Heart right ventricle (tissue), 16 donors: ENCODE measurements around the gene HSD11B2. TPM values are rescaled to one million over a fixed set of nuclear protein-coding genes. Genes with fewer than 3 reads are reported as not detected.

Experiments
- ATAC-seq, 8 donors: fragments of 200-7000 bp; cut with Tn5 transposase; one replicate each; pipeline ENCODE4 v1.9.1; 2020; ENCODE audit warnings: mild to moderate bottlenecking in 8 of 8, moderate library complexity in 8 of 8, moderate number of reproducible peaks in 1 of 8
- DNase-seq, 2 donors: peaks; one replicate each; pipeline ENCODE4 v3.0.0-alpha.2; 2020
- H3K27ac ChIP-seq, 10 donors: fragments of 200-600 bp; sonication (generic) in 2 of 10; one replicate each; pipeline versions ENCODE4 v1.5.0 to v1.8.0; 2020 to 2022; ENCODE audit warnings: mild to moderate bottlenecking in 3 of 10
- H3K27me3 ChIP-seq, 7 donors: fragments of 200-600 bp; one replicate each; pipeline ENCODE4 v1.8.0; 2021 to 2022; ENCODE audit warnings: mild to moderate bottlenecking in 2 of 7
- H3K36me3 ChIP-seq, 9 donors: fragments of 200-600 bp; sonication (generic) in 1 of 9; one replicate each; pipeline versions ENCODE4 v1.5.0 to v1.8.0; 2020 to 2022; ENCODE audit warnings: mild to moderate bottlenecking in 2 of 9
- H3K4me1 ChIP-seq, 9 donors: fragments of 200-600 bp; sonication (generic) in 1 of 9; one replicate each; pipeline versions ENCODE4 v1.5.0 to v1.8.0; 2020 to 2022; ENCODE audit warnings: mild to moderate bottlenecking in 4 of 9
- H3K4me3 ChIP-seq, 10 donors: fragments of 200-600 bp; sonication (generic) in 2 of 10; one replicate each; pipeline versions ENCODE4 v1.5.0 to v1.8.0; 2020 to 2022; ENCODE audit warnings: mild to moderate bottlenecking in 7 of 10, moderate library complexity in 2 of 10
- H3K9me3 ChIP-seq, 11 donors: fragments of 200-600 bp in 10 of 11; sonication (generic) in 2 of 11; one replicate each; pipeline versions ENCODE4 v1.5.0 to v1.8.0; 2013 to 2022; ENCODE audit warnings: mild to moderate bottlenecking in 2 of 11, control low read depth in 1 of 11, moderate library complexity in 1 of 11
- CTCF ChIP-seq, 9 donors: fragments of 200-600 bp; sonication (generic) in 2 of 9; IDR thresholded peaks; one replicate each; pipeline versions ENCODE4 v1.5.0 to v1.8.0; 2021 to 2022; ENCODE audit warnings: antibody characterized with exemption in 9 of 9, mild to moderate bottlenecking in 5 of 9, moderate library complexity in 1 of 9
- WGBS, 2 donors: extraction: QIAGEN DNeasy Blood & Tissue Kit; methylation state at CpG; one replicate each; pipeline ENCODE4 v1.1.7; 2013; ENCODE audit warnings: inconsistent platforms in 1 of 2; 5-methylcytosine and 5-hydroxymethylcytosine counted together
- intact Hi-C, 10 donors: fragments of 100-400 bp; cut with DNase I; formaldehyde crosslinking; loops; one replicate each; pipeline versions ENCODE4 v1.11.1 to v1.14.2; 2022
- polyA plus RNA-seq, 2 donors: library from polyadenylated mRNA; stranded (reverse); fragments of 200-250 nt; gene quantifications; one replicate each; pipeline ENCODE4 v1.2.3, GENCODE V29; 2013
- total RNA-seq, 10 donors: library from RNA; stranded (reverse); fragmentation: NEBNext Ultra II Directional in 3 of 10; extraction: Animal tissue kit (Norgen Biotek cat#: 25700) in 3 of 10; gene quantifications; one replicate each; pipeline versions ENCODE4 v1.2.1 to v1.2.4, GENCODE V29; 2021 to 2023
- donor health status: Arrhythmogenic right ventricular cardiomyopathy.
- donor health status: ischemic (EF 13 %, LVEDD 7.1; RV severe dilation, severe dysfunction).
- donor health status: healthy with polysubstance abuse.
- donor health status: DM: no; HTN: yes; CAD: no.
- donor health status: DM: no; HTN: no; CAD: no.
- donor health status: ischemic (EF 25% LVEDD 6.9; RV normal size, moderate dysfunction).
- donor health status: ischemic (EF 25% LVEDD 5.7; RV mildly dilated, moderate dysfunction).
- donor health status: healthy.
- donor health status: DM: yes; HTN: yes; CAD: no.
- donor health status: Ischemic cardiomyopathy.
- donor health status: ischemic (EF 35%, LVEDD 5.7; RV mildly dilated, moderate dysfunction).
- donor health status: nonischemic (EF 11% LVEDD 7.7; RV severe dilation, severe dysfunction).
- donor health status: DM: yes; HTN: yes; CAD: no.
- donor health status: PGD.
- donor health status: ischemic (EF 29% LVEDD 5.4; RV normal size, mild dysfunction).
- donor health status: nonischemic (EF 23%, LVEDD 6.1; RV moderate dilation, normal function).

Gene HSD11B2
- total and polyA plus RNA-seq, 12 donors, result 0.16 to 1.4 (median 0.51) TPM; not detected in 1

- no peaks in the 10 kb centered on the region for H3K36me3 ChIP-seq
- H3K27ac ChIP-seq, result no peak overlapping the region
- no peak for TF ChIP-seq CTCF (IDR thresholded peaks at IDR 0.05)
- no peak for DNase-seq
- H3K27me3 ChIP-seq, result peaks cover 0 to 6% (median 0%) of the 10 kb centered on the region in 7 donors
- H3K4me3 ChIP-seq, result no peak overlapping the region
- intact Hi-C loops, result no loop called here
- 84 to 85% methylated on average over 8 of the region's 8 CpGs for WGBS, 2 donors
- H3K4me1 ChIP-seq, result peaks cover 0 to 30% (median 4%) of the 10 kb centered on the region in 9 donors
- ATAC-seq, result no peak
- H3K9me3 ChIP-seq, result no peaks in the 10 kb centered on the region
Measured at GRCh38 chr16:67387479-67388079, 43.3 kb upstream of the HSD11B2 start.

GRCh38 chr16:67388191-67388590, 42.7 kb upstream of the HSD11B2 start:
- Histone ChIP-seq H3K4me3 (no peak overlapping the region), H3K4me1 (peaks cover 4 to 34% (median 10%) of the 10 kb centered on the region in 9 donors), H3K27me3 (peaks cover 0 to 10% (median 0%) of the 10 kb centered on the region in 7 donors), H3K9me3 (no peaks in the 10 kb centered on the region), H3K36me3 (no peaks in the 10 kb centered on the region), H3K27ac (no peak overlapping the region)
- no peak for ATAC-seq
- DNase-seq, result no peak
- intact Hi-C loops, result no loop called here
- 92 to 94% methylated on average over 8 of the region's 8 CpGs for WGBS, 2 donors
- no peak for TF ChIP-seq CTCF (IDR thresholded peaks at IDR 0.05)

GRCh38 chr16:67388591-67388990, 42.3 kb upstream of the HSD11B2 start:
- TF ChIP-seq CTCF (IDR thresholded peaks at IDR 0.05), result no peak
- H3K27me3 ChIP-seq, result peaks cover 0 to 14% (median under 1%) of the 10 kb centered on the region in 7 donors
- intact Hi-C loops, result no loop called here
- peaks cover 4 to 38% (median 12%) of the 10 kb centered on the region in 9 donors for H3K4me1 ChIP-seq
- ATAC-seq (no peak), DNase-seq (no peak)
- no peak overlapping the region for H3K27ac ChIP-seq
- WGBS, 2 donors, result 93 to 97% methylated on average over 2 of the region's 2 CpGs
- no peaks in the 10 kb centered on the region for H3K9me3 ChIP-seq
- no peak overlapping the region for H3K4me3 ChIP-seq
- H3K36me3 ChIP-seq, result no peaks in the 10 kb centered on the region

GRCh38 chr16:67389911-67390815, 40.8 kb upstream of the HSD11B2 start:
- TF ChIP-seq CTCF (IDR thresholded peaks at IDR 0.05), result no peak
- ATAC-seq, result peak in 2 of 8 donors; percentile 7 to 11
- peaks cover 0 to 29% (median 9%) of the 10 kb centered on the region in 7 donors for H3K27me3 ChIP-seq
- H3K36me3 ChIP-seq, result no peaks in the 10 kb centered on the region
- DNase-seq, result peak; percentile 43 to 50
- intact Hi-C loops, result loop anchor here in 4 of 10 donors (5.0 to 10.0 kb wide), 4 partner anchors 105 to 125 kb away; partner anchors contain the start of gene PLEKHG4 (in 2 of the 4)
- no peak overlapping the region for H3K27ac ChIP-seq
- 85 to 87% methylated on average over 27 of the region's 27 CpGs for WGBS, 2 donors
- H3K9me3 ChIP-seq, result no peaks in the 10 kb centered on the region
- no peak overlapping the region for H3K4me3 ChIP-seq
- H3K4me1 ChIP-seq, result peaks cover 4 to 53% (median 20%) of the 10 kb centered on the region in 9 donors
